Tibial nerve (tissue), 4 donors: ENCODE results near the gene TENM3. TPM values are rescaled to one million over a fixed set of nuclear protein-coding genes. Genes with fewer than 3 reads are reported as not detected.

Experiments used
- DNase-seq, 2 donors: peaks; one replicate each; pipeline ENCODE4 v3.0.0-alpha.2; 2019; ENCODE audit warnings: low spot score in 2 of 2
- H3K27ac ChIP-seq, 4 donors: fragments of 200-600 bp; sonication (generic) in 3 of 4; one replicate each; pipeline ENCODE4 v1.5.1; 2017 to 2019; ENCODE audit warnings: mild to moderate bottlenecking in 1 of 4
- H3K27me3 ChIP-seq, 2 donors: fragments of 200-600 bp; sonication (generic) in 1 of 2; one replicate each; pipeline versions ENCODE4 v1.5.1 to v1.6.0; 2017 to 2019
- H3K36me3 ChIP-seq, 3 donors: fragments of 200-600 bp; sonication (generic); one replicate each; pipeline ENCODE4 v1.5.1; 2018 to 2019
- H3K4me1 ChIP-seq, 4 donors: fragments of 200-600 bp; sonication (generic) in 3 of 4; one replicate each; pipeline ENCODE4 v1.5.1; 2017 to 2019
- H3K4me3 ChIP-seq, 4 donors: fragments of 200-600 bp; sonication (generic) in 3 of 4; one replicate each; pipeline ENCODE4 v1.5.1; 2017 to 2019; ENCODE audit warnings: mild to moderate bottlenecking in 1 of 4, moderate library complexity in 1 of 4
- H3K9me3 ChIP-seq, 4 donors: fragments of 200-600 bp; sonication (generic) in 3 of 4; one replicate each; pipeline ENCODE4 v1.5.1; 2017 to 2019
- CTCF ChIP-seq, 5 experiments: fragments of 200-600 bp in 3 of 5; fragments of 450-650 bp in 2 of 5; sonication (generic) in 3 of 5; IDR thresholded peaks; one replicate each; pipeline ENCODE4 v1.5.1; 2016 to 2019; ENCODE audit warnings: antibody characterized with exemption in 5 of 5, mild to moderate bottlenecking in 3 of 5, moderate library complexity in 2 of 5
- EP300 ChIP-seq, 2 donors: sonication (generic); formaldehyde crosslinking; IDR thresholded peaks; one replicate each; pipeline ENCODE4 v1.6.1; 2017; ENCODE audit warnings: antibody characterized with exemption in 2 of 2, mild to moderate bottlenecking in 1 of 2
- POLR2A ChIP-seq, 2 donors: fragments of 450-650 bp; IDR thresholded peaks; one replicate each; pipeline ENCODE4 v1.6.1; 2017; ENCODE audit warnings: antibody characterized with exemption in 2 of 2, mild to moderate bottlenecking in 2 of 2, moderate library complexity in 2 of 2
- WGBS, 2 donors: methylation state at CpG; one replicate each; pipeline ENCODE4 v1.1.5; 2018; 5-methylcytosine and 5-hydroxymethylcytosine counted together
- total RNA-seq, 4 donors: library from RNA; depleted of rRNA; stranded (reverse); fragments of >200 nt; gene quantifications; one replicate each; pipeline ENCODE4 v1.1.0, GENCODE V29; 2016

Gene TENM3
- total RNA-seq, 4 donors from 2014 or later = 19.0 to 60.5 (median 29.4) TPM

DNA sequence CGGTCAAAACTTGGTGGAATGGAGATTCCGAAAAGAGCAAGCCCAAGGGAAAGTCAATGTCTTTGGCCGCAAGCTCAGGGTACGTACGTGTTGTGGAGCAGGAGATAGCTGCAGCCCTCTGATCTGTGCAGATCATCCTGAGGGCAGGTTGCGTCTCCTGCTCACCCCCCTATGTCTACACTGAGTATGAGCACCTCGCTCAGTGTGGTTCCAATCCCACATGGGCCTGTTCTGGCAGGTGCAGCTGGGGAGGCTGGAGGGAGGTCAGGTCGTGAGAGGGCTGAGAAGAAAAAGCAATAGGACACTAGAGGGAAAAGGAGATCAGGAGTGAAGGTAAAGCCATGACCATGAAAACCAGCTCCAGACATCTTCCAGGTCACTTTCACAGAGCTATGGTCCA, 531.9 kb downstream of the TENM3 start:
- Histone ChIP-seq H3K4me1 (no peaks in the 10 kb centered on the region), H3K9me3 (no peaks in the 10 kb centered on the region), H3K36me3 (peaks cover 0 to 45% (median 0%) of the 10 kb centered on the region in 3 donors), H3K27ac (no peak overlapping the region), H3K27me3 (no peaks in the 10 kb centered on the region), H3K4me3 (no peak overlapping the region)
- no peak for DNase-seq
- 91 to 93% methylated on average over 8 of the region's 8 CpGs for WGBS, 2 donors
- no peak for TF ChIP-seq EP300 (IDR thresholded peaks at IDR 0.05)
- no peak for TF ChIP-seq POLR2A (IDR thresholded peaks at IDR 0.05)
- no peak for TF ChIP-seq CTCF (IDR thresholded peaks at IDR 0.05)

- Histone ChIP-seq H3K27me3 (no peaks in the 10 kb centered on the region), H3K4me3 (no peak overlapping the region), H3K9me3 (no peaks in the 10 kb centered on the region), H3K36me3 (peaks cover 0 to 45% (median 0%) of the 10 kb centered on the region in 3 donors), H3K27ac (no peak overlapping the region), H3K4me1 (no peaks in the 10 kb centered on the region)
- DNase-seq = no peak
- no peak for TF ChIP-seq CTCF (IDR thresholded peaks at IDR 0.05)
- no peak for TF ChIP-seq EP300 (IDR thresholded peaks at IDR 0.05)
- no peak for TF ChIP-seq POLR2A (IDR thresholded peaks at IDR 0.05)
- 67 to 69% methylated on average over 5 of the region's 5 CpGs for WGBS, 2 donors
Observed at GRCh38 chr4:182776376-182777105, 533.3 kb downstream of the TENM3 start.

- Histone ChIP-seq H3K27ac (no peak overlapping the region), H3K27me3 (no peaks in the 10 kb centered on the region), H3K4me1 (no peaks in the 10 kb centered on the region), H3K9me3 (no peaks in the 10 kb centered on the region), H3K36me3 (peaks cover 0 to 40% (median 0%) of the 10 kb centered on the region in 3 donors), H3K4me3 (no peak overlapping the region)
- 87 to 88% methylated on average over 10 of the region's 10 CpGs for WGBS, 2 donors
- TF ChIP-seq EP300 (IDR thresholded peaks at IDR 0.05) (no peak), CTCF (IDR thresholded peaks at IDR 0.05) (no peak), POLR2A (IDR thresholded peaks at IDR 0.05) (no peak)
- no peak for DNase-seq
Observed at GRCh38 chr4:182778222-182778982, 535.2 kb downstream of the TENM3 start.

DNA sequence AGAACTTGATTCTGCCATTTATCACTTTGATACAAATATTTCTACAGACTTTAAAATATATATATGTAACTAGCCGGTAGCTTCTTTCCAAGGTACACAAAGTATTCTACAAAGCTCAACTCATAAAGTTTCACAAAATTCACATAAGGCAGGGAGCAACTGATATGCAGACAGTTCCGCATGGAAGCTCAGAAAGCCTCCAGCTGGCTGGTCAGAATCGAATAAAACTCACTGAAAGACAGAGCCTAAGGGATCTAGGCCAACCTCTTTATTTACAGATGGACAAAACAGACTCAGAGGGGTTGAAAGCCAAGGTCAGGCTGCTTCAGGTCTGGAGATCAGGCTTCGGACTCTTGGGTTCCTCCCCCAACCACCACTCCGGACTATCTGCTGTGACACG, 543.8 kb downstream of the TENM3 start:
- Histone ChIP-seq H3K4me1 (no peaks in the 10 kb centered on the region), H3K9me3 (no peaks in the 10 kb centered on the region), H3K27ac (no peak overlapping the region), H3K27me3 (no peaks in the 10 kb centered on the region), H3K4me3 (no peak overlapping the region), H3K36me3 (peaks cover 0 to 30% (median 0%) of the 10 kb centered on the region in 3 donors)
- WGBS, 2 donors = 88 to 92% methylated on average over 6 of the region's 6 CpGs
- no peak for DNase-seq
- TF ChIP-seq EP300 (IDR thresholded peaks at IDR 0.05) (no peak), CTCF (IDR thresholded peaks at IDR 0.05) (no peak), POLR2A (IDR thresholded peaks at IDR 0.05) (no peak)

DNA sequence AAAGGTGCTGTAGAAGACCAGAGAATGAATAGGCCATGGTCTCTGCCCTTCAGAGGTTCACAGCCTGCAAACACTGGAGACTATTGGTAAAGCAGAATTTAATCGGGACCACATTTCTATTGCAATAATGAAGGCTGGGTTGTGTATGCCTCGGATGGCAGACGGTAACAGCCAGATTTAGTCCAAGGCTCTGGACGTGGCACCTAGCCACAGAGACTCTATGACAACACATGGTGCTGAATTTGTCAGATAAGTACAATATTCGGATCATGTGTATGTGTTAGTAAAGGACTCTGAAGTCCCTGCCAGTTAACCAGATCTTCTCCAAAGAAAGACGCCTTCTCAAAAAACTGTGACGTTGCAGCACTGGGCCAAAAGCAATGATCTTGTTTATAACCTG, 545.0 kb downstream of the TENM3 start:
- no peak for DNase-seq
- no peak for TF ChIP-seq POLR2A (IDR thresholded peaks at IDR 0.05)
- Histone ChIP-seq H3K4me3 (no peak overlapping the region), H3K9me3 (no peaks in the 10 kb centered on the region), H3K27ac (no peak overlapping the region), H3K36me3 (peaks cover 0 to 43% (median 0%) of the 10 kb centered on the region in 3 donors), H3K4me1 (no peaks in the 10 kb centered on the region), H3K27me3 (no peaks in the 10 kb centered on the region)
- WGBS, 2 donors = 80 to 87% methylated on average over 7 of the region's 7 CpGs
